SH-SY5Y (cell line): ENCODE data around the gene OR10A3.

Experiments
- GATA2 ChIP-seq: IDR thresholded peaks from 2 replicates; pipeline ENCODE4 v1.6.1; 2011; ENCODE audit warnings: mild to moderate bottlenecking, low read depth, low read length
- GATA3 ChIP-seq: IDR thresholded peaks from 2 replicates; pipeline ENCODE4 v1.6.1; 2011; ENCODE audit warnings: low read depth, mild to moderate bottlenecking, low read length, moderate library complexity

The OR10A3 gene

GRCh38 chr11:7892840-7893254, 48.7 kb downstream of the OR10A3 start:
- TF ChIP-seq GATA3 (no peak), GATA2 (no peak)

- TF ChIP-seq GATA2 (no peak), GATA3 (no peak)
Observed at GRCh38 chr11:7892059-7892699, 49.3 kb downstream of the OR10A3 start.

DNA sequence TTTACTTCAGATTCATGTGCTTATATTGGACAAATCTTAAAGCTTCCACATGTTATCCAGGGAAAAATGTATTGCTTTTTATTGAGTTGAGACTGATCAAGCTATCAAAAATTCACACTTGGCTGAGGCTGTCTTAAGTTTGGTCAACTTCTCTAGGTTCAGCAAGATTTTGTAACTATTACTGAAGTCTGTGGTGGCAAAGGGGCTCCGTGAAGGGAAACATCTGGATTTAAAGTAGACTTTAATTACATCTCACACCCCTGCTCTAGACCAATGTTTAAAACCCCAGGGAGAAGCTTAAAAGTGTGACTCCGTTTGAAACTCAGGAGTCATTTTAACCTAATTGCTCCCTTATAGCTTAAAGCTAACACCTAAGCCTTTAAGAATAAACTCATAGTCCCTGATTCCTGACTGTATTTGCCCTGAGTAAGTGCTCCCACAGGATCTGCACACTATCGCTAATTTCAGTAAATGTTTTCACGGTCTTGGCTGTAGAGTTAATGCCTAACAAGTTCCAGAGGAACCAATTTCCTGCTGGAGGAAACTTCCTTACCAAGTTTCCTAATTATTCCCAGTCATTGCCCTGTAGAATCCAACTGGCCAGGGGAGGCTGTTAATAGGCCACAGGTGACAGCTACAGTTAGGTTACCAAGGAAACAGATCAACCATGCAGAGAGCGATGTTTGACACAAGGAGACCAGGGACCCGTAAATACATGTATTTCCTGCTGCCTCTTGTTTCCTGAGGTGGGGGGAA, 50.9 kb downstream of the OR10A3 start:
- no peak for TF ChIP-seq GATA2
- TF ChIP-seq GATA3: no peak

DNA sequence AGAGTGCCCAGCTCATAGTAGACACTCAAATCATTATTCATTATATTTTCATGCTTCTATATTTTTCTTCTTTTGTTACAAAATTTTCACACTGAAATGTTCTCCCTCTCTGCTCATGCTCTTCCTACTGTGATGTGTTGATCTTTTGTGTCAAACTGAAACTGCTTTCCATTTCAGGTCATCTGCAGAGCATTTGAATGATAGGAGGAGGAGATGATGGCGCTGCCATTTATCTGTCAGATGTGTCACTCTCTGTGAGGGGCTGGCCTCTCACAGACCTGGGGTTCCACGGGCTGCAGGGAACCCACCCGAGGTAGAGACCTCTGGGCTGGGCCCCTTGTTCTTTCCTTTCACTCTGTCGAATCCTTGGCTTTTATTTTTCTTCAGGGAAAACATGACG, 51.5 kb downstream of the OR10A3 start:
- no peak for TF ChIP-seq GATA3
- TF ChIP-seq GATA2: no peak
